Stimulated activated naive B cell treated with anti-CD40 and anti-IgM and Interleukin-4, amounts not matched to agents 10 μg/mL and 1 μg/mL and 100 μg/mL, for 72 hours (primary cell): ENCODE results near the gene NXT1.

Experiments used
- ATAC-seq, 2 donors: fragments of 150-1000 bp; cut with Tn5 transposase; replicated peaks; 2 replicates each; pipeline ENCODE4 v1.10.0; 2021; ENCODE audit warnings: moderate library complexity in 1 of 2
- DNase-seq: peaks from one replicate; pipeline ENCODE4 v3.0.0; 2021
- H3K27ac Mint-ChIP-seq: one replicate; pipeline ENCODE4 v1.8.0; 2022; ENCODE audit warnings: mild to moderate bottlenecking, mixed read lengths
- H3K27me3 Mint-ChIP-seq, 2 donors: one replicate each; pipeline ENCODE4 v1.8.0; 2022; ENCODE audit warnings: mixed read lengths in 2 of 2
- H3K36me3 Mint-ChIP-seq, 2 donors: one replicate each; pipeline ENCODE4 v1.8.0; 2022; ENCODE audit warnings: mixed read lengths in 2 of 2, mild to moderate bottlenecking in 1 of 2
- H3K4me1 Mint-ChIP-seq, 2 donors: one replicate each; pipeline ENCODE4 v1.8.0; 2022; ENCODE audit warnings: mixed read lengths in 2 of 2, mild to moderate bottlenecking in 1 of 2
- H3K4me3 Mint-ChIP-seq, 2 donors: one replicate each; pipeline ENCODE4 v1.8.0; 2022; ENCODE audit warnings: mild to moderate bottlenecking in 2 of 2, mixed read lengths in 2 of 2, moderate library complexity in 1 of 2
- H3K9me3 Mint-ChIP-seq, 2 donors: one replicate each; pipeline ENCODE4 v1.8.0; 2022; ENCODE audit warnings: mixed read lengths in 2 of 2, mild to moderate bottlenecking in 1 of 2

Gene NXT1

DNA sequence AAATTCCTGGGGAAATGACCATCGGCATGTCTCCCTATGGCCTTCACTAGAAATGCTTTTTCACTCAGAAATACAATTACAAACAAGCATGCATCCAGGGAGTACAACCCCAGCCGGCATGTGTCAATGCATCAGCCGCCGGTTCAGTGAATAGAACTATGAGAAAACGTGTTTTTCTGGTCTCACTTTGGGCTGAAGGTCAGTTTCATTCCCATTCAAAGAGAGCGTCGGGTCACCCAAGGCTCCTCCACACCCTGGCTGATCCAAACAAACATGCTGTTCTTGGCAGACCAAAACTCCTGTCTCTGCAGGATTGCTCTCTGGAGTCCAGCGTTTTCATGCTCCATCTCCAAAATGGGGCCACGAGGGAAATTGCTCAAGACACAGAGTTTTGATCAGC is 35.5 kb upstream of the NXT1 start:
- H3K36me3 Mint-ChIP-seq = no peaks in the 10 kb centered on the region
- H3K27ac Mint-ChIP-seq = no peak overlapping the region
- peaks cover 12 to 24% of the 10 kb centered on the region in 2 donors for H3K27me3 Mint-ChIP-seq

DNA sequence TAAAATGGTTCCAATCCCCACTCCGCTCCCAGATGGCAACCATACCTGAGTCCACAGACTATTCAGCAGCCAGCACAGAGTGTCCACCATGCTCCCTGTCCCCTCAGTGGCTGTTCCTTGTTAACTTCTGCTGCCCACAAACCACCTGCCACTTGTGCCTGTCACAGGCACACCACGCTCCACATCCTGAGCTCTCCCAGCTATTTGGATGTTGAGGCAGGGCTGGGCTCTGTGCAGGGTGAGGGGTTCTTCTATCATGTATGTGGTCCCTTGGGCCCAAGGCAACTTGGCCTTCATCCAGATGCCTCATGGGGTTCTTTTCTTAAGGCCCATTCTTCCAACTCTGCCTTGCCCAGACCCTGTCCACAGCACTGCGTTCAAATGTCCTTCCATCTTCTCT is 34.0 kb upstream of the NXT1 start:
- peaks cover 0 to 3% of the 10 kb centered on the region in 2 donors for H3K9me3 Mint-ChIP-seq
- H3K27me3 Mint-ChIP-seq = peaks cover 3 to 20% of the 10 kb centered on the region in 2 donors
- H3K27ac Mint-ChIP-seq = no peak overlapping the region
- DNase-seq (no peak), ATAC-seq (no peak)
- H3K4me3 Mint-ChIP-seq = no peak overlapping the region
- H3K36me3 Mint-ChIP-seq = peaks cover 7 to 9% of the 10 kb centered on the region in 2 donors
- no peaks in the 10 kb centered on the region for H3K4me1 Mint-ChIP-seq

More for the DNA sequence above, 35.5 kb upstream of the NXT1 start:
- DNase-seq = no peak
- no peak for ATAC-seq
- H3K4me1 Mint-ChIP-seq = no peaks in the 10 kb centered on the region
- no peak overlapping the region for H3K4me3 Mint-ChIP-seq
- H3K9me3 Mint-ChIP-seq = no peaks in the 10 kb centered on the region

DNA sequence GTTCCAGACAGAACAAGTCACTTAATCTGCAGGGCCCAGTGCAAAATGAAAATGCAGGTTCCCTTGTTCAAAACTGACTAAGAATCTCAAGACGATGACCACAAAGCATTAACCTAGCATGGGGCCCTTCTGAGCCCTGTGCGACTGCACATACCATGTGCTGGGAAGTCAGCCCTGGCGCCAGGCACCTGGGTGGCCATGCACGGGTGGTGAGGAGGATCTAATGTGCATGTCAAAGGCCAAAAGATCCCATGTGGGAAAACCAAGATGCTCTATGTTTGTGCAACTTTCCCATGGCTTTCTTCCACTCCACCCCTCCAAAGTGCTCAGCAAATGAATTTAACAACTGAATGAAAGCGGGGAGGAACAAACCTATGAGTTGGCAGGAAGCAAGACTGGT is 33.5 kb upstream of the NXT1 start:
- no peaks in the 10 kb centered on the region for H3K4me1 Mint-ChIP-seq
- DNase-seq (no peak), ATAC-seq (no peak)
- peaks cover 7 to 12% of the 10 kb centered on the region in 2 donors for H3K36me3 Mint-ChIP-seq
- H3K27ac Mint-ChIP-seq = no peak overlapping the region
- no peak overlapping the region for H3K4me3 Mint-ChIP-seq
- H3K9me3 Mint-ChIP-seq = peaks cover 0 to 3% of the 10 kb centered on the region in 2 donors
- H3K27me3 Mint-ChIP-seq = peaks cover 0 to 18% of the 10 kb centered on the region in 2 donors

DNA sequence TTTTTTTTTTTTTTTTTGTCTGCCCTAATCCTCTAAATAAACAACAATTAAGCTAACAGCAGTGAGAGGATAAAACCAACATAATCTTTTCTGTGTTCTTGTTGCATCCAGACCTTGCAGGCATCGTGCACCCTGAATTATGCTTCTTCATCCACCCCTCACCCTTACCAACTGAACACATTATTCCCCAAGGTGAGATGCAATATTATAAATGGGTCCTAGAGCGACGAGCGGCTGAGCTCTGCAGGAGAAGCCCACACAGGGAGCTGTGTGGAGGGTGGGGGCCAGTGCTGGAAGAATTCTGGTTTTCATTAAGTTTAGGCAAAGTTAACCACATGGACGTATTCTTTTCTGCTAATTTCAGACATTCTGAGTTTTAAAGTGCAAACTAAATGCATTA is 32.2 kb upstream of the NXT1 start:
- Mint-ChIP-seq H3K4me3 (no peak overlapping the region), H3K27ac (no peak overlapping the region), H3K27me3 (peaks cover 0 to 18% of the 10 kb centered on the region in 2 donors), H3K36me3 (peaks cover 7 to 13% of the 10 kb centered on the region in 2 donors), H3K4me1 (no peaks in the 10 kb centered on the region), H3K9me3 (peaks cover 0 to 3% of the 10 kb centered on the region in 2 donors)
- DNase-seq = no peak
- ATAC-seq = no peak

DNA sequence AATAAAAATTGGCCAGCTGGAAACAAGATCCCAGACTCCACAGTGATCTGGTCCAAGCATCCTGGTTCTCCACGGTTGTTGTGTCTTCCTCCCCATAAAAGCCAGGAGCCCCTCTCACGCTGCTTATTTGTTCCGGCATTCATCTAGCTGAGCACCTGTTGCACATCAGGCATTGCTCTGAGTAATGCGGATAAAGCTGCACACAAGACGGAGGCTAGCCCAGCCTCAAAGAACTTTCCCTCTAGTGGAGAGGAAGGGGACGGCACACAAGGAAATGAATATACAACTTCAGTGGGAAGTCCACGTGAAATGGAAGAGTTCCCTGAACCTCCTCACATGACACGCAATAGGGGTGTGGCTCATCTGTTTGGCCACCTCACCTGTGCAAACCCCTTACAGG is 30.3 kb upstream of the NXT1 start:
- Mint-ChIP-seq H3K4me1 (no peaks in the 10 kb centered on the region), H3K4me3 (no peak overlapping the region), H3K9me3 (peaks cover 0 to 3% of the 10 kb centered on the region in 2 donors), H3K27ac (no peak overlapping the region), H3K27me3 (peaks cover 4 to 17% of the 10 kb centered on the region in 2 donors), H3K36me3 (peaks cover 7 to 15% of the 10 kb centered on the region in 2 donors)
- ATAC-seq (no peak), DNase-seq (no peak)

DNA sequence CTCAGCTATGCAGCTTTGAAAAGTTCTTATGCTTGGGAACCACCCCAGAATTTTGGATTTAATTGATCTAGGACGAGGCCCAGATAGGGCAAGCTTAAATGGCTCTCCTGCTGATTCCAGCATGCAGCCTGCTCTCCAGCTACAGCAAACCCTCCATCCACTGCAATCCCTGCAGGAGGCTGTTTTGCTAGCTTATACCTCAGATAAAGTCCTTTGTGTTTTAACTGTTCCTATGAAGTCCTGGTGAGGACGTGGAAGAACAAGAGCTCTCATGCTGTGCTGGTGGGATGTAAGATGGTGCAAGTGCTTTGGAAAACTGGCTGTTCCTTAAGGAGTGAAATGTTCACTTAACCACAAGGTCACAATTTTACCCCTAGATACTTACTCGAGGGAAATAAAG is 25.5 kb upstream of the NXT1 start:
- Mint-ChIP-seq H3K4me3 (no peak overlapping the region), H3K27ac (no peak overlapping the region), H3K36me3 (peaks cover 10 to 23% of the 10 kb centered on the region in 2 donors), H3K9me3 (peaks cover 0 to 3% of the 10 kb centered on the region in 2 donors), H3K27me3 (peaks cover 4 to 6% of the 10 kb centered on the region in 2 donors), H3K4me1 (no peaks in the 10 kb centered on the region)
- DNase-seq (no peak), ATAC-seq (no peak)

DNA sequence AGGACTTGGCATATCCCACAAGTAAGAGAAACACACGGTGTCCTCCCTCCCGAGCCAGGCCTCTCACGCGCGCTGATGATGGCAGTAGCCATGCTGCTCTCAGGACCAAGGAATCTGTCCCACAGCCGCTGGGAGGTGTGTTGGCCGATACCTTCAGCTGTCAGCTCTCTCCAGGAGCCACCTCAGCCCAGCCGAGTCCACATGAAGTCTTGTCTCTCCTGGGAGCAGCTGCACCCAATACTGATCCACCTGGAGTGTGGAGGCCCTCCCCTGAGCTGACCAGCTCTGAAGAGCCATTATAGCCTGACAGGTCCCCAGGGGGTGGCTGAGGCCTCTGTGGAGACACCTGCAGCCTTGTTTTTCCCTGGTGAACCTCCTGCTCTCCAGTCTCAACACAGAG is 23.8 kb upstream of the NXT1 start:
- H3K9me3 Mint-ChIP-seq = peaks cover 0 to 2% of the 10 kb centered on the region in 2 donors
- H3K4me1 Mint-ChIP-seq = peaks cover 4 to 8% of the 10 kb centered on the region in 2 donors
- no peak for ATAC-seq
- H3K27me3 Mint-ChIP-seq = peaks cover 0 to 4% of the 10 kb centered on the region in 2 donors
- no peak overlapping the region for H3K4me3 Mint-ChIP-seq
- peaks cover 6 to 19% of the 10 kb centered on the region in 2 donors for H3K36me3 Mint-ChIP-seq
- no peak overlapping the region for H3K27ac Mint-ChIP-seq
- DNase-seq = no peak

DNA sequence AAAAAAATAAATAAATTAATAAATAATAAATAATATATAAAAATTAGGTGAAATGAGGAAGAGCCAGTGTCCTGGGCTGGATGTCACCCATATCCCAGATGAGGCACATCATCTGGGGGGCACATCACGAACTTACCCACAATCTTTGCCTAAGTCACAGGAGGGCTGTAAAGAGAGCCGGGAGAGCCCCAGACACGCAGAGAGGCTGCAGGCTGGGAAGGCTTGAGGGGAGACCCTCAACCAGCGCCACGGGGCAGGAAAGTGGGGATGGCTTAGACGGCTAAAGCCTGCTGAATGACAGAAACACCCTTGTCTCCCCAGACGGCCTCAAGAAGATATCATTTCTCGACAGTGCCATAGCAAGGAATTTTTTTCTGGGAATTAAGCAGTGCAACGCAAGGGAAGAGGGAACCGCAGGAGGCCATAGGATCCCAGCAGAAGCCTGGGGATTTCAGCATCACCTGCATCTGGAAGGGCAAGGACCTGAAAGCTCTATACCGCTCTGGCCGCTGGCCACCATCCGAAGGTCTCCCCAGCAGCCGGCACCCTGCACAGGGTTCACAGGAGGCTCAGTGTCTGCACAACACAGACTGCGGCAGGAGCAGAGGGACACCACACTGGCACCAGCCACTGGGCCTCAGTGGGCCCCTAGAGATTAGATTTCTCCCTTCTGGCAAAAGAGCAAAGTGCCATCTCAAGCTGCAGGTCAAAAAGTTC is 22.8 kb upstream of the NXT1 start:
- no peak for ATAC-seq
- Mint-ChIP-seq H3K36me3 (peaks cover 6 to 16% of the 10 kb centered on the region in 2 donors), H3K4me3 (no peak overlapping the region), H3K4me1 (peaks cover 12 to 18% of the 10 kb centered on the region in 2 donors), H3K9me3 (peaks cover 0 to 2% of the 10 kb centered on the region in 2 donors), H3K27me3 (peaks cover 0 to 4% of the 10 kb centered on the region in 2 donors), H3K27ac (no peak overlapping the region)
- DNase-seq = no peak

DNA sequence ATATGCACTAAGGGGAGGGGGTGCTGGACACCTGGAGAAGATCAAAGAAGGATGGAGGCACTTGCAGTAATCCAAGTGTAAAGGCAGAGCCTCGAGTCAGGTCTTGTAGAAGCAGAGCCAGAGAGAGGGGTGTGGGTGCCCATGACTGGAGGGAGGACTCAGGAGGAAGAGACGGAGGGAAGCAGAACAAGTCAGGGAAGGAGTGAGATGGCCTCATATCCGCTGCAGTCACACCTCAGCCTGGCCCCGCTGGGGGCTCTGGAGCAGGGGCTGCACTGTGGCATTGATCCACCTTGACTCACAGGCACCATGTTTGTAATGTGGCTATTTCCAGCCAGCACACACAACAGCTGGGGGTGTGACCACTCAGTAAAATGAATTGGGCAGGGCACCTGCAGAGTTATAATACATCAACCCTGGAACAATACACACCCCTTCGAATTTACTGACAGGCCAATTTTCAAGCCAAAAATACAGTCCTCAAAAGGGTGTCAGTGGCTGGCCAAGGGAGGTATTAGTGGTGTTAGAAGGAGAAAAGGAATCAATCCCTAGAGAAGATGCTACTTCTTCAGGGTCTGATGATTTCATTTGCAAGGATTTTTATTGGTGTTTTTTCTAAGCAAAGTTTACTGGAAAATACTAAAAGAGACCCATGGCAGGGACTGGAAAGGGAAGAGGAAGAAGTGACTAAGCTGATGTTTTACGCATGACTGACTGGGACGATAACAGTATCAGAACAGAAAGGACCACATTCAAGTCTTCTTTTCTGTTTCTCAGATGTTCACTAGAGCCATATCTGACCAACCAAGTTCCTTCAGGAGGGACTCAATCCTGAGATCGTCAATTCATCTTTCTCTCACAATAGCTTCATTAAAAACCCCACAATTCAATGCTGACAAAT is 18.9 kb upstream of the NXT1 start:
- DNase-seq (no peak), ATAC-seq (peak; percentile 49 to 65)
- Mint-ChIP-seq H3K4me3 (no peak overlapping the region), H3K27me3 (no peaks in the 10 kb centered on the region), H3K4me1 (peaks cover 18 to 30% of the 10 kb centered on the region in 2 donors), H3K9me3 (peaks cover 0 to 2% of the 10 kb centered on the region in 2 donors), H3K27ac (peak overlapping the region; percentile 27), H3K36me3 (peaks cover 6 to 20% of the 10 kb centered on the region in 2 donors)

DNA sequence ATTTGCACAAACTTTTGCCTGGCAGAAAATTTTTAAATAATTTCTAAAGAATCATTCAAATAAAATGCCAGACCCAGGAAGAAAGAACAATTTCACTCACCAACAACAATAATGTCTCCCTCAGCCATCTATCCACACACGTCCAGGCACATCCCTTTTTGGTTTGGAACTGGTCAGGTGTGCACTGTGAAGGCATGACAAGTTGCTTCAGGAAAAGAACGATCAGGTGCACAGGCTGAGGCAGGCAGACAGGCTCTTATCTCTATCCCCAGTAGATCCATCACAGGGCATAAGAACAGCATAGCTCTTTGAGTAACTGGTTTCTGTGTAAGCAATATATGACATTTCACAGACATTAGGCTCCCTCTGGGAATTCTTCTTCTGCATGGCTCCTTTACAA is 18.1 kb upstream of the NXT1 start:
- H3K27me3 Mint-ChIP-seq = no peaks in the 10 kb centered on the region
- no peak for DNase-seq
- H3K4me3 Mint-ChIP-seq = no peak overlapping the region
- H3K27ac Mint-ChIP-seq = no peak overlapping the region
- ATAC-seq = no peak
- H3K4me1 Mint-ChIP-seq = peaks cover 19 to 30% of the 10 kb centered on the region in 2 donors
- peaks cover 0 to 2% of the 10 kb centered on the region in 2 donors for H3K9me3 Mint-ChIP-seq
- peaks cover 6 to 20% of the 10 kb centered on the region in 2 donors for H3K36me3 Mint-ChIP-seq

DNA sequence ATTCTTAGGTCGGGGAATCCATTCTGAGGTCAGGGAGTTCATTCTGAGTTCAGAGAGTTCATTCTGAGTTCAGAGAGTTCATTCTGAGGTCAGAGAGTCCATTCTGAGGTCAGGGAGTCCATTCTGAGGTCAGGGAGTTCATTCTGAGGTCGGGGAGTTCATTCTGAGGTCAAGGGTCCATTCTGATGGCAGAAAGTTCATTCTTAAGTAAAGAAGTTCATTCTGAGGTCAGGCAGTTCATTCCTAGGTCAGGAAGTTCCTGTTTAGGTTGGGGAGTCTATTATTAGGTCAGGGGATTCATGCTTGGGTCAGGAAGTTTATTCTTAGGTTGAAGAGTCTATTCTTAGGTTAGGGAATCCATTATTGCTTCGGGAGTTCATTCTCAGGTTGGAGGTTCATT is 16.5 kb upstream of the NXT1 start:
- ATAC-seq = no peak
- peak overlapping the region; percentile 26 for H3K27ac Mint-ChIP-seq
- no peak for DNase-seq
- peaks cover 0 to 2% of the 10 kb centered on the region in 2 donors for H3K9me3 Mint-ChIP-seq
- no peaks in the 10 kb centered on the region for H3K27me3 Mint-ChIP-seq
- no peak overlapping the region for H3K4me3 Mint-ChIP-seq
- H3K36me3 Mint-ChIP-seq = peaks cover 6 to 20% of the 10 kb centered on the region in 2 donors
- H3K4me1 Mint-ChIP-seq = peaks cover 20 to 30% of the 10 kb centered on the region in 2 donors

DNA sequence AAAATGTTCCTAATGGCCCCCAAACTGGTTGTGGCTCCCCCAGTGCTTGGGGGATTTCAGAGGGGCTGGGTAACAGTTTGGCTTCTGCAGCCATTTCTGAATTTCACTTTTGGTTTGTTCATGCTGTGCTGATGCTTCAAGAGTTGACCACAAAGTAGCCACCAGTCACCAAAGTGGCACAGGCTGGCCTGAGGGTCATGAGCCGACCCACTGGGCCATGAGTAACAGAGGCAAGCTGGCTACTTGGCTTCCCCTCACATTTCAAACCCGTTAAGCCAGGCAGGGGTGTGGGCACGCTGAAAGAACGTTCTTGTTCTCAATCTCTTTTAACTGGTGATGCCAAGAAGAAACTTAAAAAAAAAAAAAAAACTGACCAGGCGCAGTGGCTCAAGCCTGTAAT is 15.1 kb upstream of the NXT1 start:
- H3K4me1 Mint-ChIP-seq = peaks cover 20 to 30% of the 10 kb centered on the region in 2 donors
- no peak for ATAC-seq
- no peak overlapping the region for H3K27ac Mint-ChIP-seq
- no peaks in the 10 kb centered on the region for H3K27me3 Mint-ChIP-seq
- H3K9me3 Mint-ChIP-seq = no peaks in the 10 kb centered on the region
- no peak overlapping the region for H3K4me3 Mint-ChIP-seq
- peaks cover 0 to 11% of the 10 kb centered on the region in 2 donors for H3K36me3 Mint-ChIP-seq
- DNase-seq = no peak

DNA sequence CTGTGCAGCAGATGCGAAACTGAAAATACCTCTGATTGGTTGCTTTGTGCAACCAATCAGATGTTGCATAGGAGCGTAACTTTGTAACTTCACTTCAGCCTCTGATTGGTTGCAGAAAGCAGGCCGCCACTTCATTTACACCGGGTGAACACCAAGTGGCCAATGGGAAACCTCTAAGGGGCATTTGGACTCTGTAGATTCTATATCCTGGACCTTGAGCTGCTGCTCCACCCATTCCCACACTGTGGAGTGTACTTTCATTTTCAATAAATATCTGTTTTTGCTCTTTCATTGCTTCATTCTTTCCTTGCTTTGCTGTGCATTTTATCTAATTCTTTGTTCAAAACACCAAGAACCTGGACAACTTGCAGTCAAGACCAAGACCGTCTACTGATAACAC is 14.1 kb upstream of the NXT1 start:
- Mint-ChIP-seq H3K27me3 (no peaks in the 10 kb centered on the region), H3K36me3 (peaks cover 0 to 7% of the 10 kb centered on the region in 2 donors), H3K27ac (no peak overlapping the region), H3K9me3 (no peaks in the 10 kb centered on the region), H3K4me3 (no peak overlapping the region), H3K4me1 (peaks cover 17 to 25% of the 10 kb centered on the region in 2 donors)
- DNase-seq (no peak), ATAC-seq (no peak)

DNA sequence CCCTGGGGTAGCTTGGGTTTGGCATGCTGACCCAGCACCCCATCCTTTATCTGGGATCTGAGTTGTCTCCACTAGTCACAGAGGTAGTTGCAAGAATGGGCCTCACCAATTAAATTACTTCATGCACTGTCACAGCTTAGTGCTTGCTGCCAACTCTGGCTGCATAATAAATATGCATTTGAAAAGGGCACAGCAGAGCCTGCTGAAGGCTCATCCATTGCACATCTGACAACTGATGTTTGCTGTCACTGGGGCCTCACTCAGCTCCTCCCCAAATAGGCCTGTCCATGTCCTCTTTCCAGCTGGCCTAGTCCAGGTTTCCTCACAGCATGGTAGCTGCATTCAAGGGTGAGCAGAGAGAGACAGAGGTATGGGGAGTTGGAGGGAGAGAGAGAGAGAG is 13.3 kb upstream of the NXT1 start:
- H3K4me1 Mint-ChIP-seq = peaks cover 11 to 17% of the 10 kb centered on the region in 2 donors
- H3K36me3 Mint-ChIP-seq = peaks cover 0 to 7% of the 10 kb centered on the region in 2 donors
- no peaks in the 10 kb centered on the region for H3K9me3 Mint-ChIP-seq
- H3K27ac Mint-ChIP-seq = no peak overlapping the region
- ATAC-seq (no peak), DNase-seq (no peak)
- no peaks in the 10 kb centered on the region for H3K27me3 Mint-ChIP-seq
- no peak overlapping the region for H3K4me3 Mint-ChIP-seq
